G401.6 (cell line): Measurements from ENCODE around the gene CAMTA1.
"Not testable (repeated sequence)": the region's sequence is repeated elsewhere in the genome, so short reads cannot be mapped to it uniquely, and the experiment has no call there.

Experiments
- FAIRE-seq: peaks from 2 replicates; lab custom pipeline; 2012; peaks lifted over from hg19 to GRCh38; lab: Jason Lieb, UNC

Gene CAMTA1

GRCh38 chr1:7373876-7374562, 588.8 kb downstream of the CAMTA1 start:
- no peak for FAIRE-seq

GRCh38 chr1:7374563-7375160, 589.4 kb downstream of the CAMTA1 start:
- no peak for FAIRE-seq

- FAIRE-seq: no peak
Observed at GRCh38 chr1:7375329-7375728, 590.1 kb downstream of the CAMTA1 start.

DNA sequence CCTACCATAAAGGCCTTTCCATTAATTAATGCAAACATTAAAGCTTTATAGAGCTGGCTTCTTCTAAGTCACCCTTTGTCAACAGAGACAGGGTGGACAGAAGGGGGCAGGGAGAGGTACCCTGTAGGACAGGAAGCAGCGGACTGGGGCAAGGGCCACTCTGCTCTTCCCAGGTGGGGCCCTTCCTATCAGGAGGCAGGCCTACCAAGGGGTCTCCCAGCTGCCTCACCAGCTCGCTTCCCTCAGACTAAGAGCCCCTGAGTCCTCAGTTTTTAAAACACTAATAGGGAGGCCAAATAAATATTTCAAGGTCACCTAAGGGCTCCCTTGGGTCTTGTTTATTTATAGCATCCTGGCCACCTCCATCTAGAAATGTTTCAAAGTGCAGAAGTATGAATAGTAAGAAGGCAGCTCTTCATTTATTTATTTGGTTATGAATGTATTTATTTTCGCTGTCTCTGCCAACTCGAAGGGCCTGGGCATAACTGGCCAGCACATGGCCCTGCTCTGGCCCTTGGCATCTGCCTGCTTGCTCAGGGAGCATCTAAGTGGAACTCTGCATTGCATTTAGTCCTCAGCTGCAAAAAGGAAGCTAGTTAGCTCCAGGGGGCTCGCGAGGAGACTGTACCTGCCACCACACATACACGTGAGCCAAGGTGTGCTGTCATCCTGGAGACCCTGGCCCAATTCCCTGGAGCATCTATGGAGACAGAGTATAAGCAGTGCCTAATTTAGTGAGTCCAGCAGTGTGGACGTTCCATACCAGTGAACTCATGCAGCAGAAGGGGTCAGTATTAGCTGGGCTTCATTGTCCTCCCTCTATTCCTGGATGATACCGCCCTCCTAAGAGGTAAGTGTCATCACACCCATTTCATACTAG, 590.8 kb downstream of the CAMTA1 start:
- FAIRE-seq: no peak

DNA sequence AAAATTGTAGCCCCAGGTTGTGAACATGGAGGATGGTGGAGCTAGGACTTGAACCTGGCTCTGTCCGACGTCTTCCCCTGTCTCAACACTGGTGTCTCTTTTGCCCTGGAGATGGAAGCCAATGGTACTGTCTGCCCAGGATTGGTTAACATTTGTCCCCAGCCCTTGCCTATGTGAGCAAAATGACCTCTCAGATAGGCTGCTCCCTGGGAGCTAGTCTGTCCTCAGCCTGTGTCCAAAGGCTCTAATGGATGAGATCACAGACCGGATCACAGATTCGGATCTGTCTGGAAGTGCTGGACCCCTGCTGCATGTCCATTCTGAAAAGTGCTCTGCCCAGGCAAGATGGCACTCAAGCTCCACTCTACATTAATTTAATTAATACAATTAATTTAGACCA, 591.4 kb downstream of the CAMTA1 start:
- FAIRE-seq: no peak

DNA sequence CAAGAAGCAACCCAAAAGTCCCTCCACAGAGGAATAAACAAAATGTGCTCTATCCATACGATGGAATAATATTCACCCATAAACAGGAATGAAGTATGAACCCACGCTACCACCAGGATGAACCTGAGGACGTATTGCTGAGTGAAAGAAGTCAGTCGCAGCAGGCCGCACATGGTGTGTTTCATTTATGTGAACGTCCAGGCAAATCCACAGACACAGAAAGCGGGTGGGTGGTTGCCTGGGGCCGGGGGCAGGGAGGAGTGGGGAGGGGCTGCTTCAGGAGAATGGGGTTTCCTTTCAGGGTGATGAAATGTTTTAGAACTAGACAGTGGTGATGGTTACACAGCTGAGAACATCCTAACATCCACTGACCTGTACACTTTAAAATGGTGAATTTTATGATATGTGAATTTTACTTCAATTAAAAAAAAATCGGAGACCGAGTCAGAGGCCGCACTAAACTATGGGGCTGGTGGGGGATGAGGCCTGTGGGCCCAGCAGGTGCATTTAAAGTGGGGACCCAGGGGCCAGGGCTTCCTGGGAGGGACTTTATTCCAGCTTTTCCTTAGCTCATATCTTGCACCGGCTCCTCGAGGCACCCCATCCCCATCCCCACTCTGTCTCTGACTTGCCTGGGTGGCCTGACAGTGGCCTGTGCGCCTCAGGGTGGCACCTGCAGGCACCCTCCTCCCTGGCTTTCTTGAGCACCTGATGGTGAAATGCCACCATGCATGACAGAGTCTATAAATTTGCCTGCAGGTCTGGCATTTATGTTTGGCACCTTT, 593.3 kb downstream of the CAMTA1 start:
- FAIRE-seq: no peak

DNA sequence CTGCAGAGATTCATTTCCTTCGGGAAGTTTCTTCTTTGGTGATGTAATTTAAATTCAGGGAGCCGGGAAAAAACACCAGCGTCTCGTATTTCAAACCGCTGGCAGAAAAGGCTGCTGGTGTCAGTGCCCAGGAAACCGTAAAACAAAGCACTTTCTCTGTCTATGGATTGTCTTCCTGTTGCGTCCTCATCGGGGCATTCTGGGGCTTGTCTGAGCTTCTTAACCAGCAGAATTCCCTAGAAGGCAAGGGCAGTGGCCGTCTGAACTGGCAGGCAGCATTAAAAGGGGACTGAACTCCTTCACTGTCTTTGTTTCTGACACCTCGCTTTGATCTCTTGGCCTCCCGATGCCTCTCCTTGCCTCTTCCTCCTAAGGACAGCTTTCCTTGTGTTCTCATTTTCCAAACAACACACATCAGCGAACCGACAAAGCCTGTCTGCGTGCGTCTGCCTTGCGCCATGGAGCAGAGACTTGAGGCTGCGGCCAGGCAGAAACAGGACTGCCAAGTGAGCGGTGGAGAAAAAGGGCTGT, 594.3 kb downstream of the CAMTA1 start:
- FAIRE-seq: no peak

GRCh38 chr1:7380068-7380467, 594.8 kb downstream of the CAMTA1 start:
- not testable (repeated sequence) for FAIRE-seq

GRCh38 chr1:7380712-7381111, 595.5 kb downstream of the CAMTA1 start:
- no peak for FAIRE-seq

GRCh38 chr1:7381729-7382128, 596.5 kb downstream of the CAMTA1 start:
- FAIRE-seq: not testable (repeated sequence)

GRCh38 chr1:7382971-7383370, 597.7 kb downstream of the CAMTA1 start:
- no peak for FAIRE-seq

- FAIRE-seq: no peak
Observed at GRCh38 chr1:7383671-7384520, 598.6 kb downstream of the CAMTA1 start.

- FAIRE-seq: no peak
Observed at GRCh38 chr1:7384679-7385078, 599.4 kb downstream of the CAMTA1 start.

- no peak for FAIRE-seq
Observed at GRCh38 chr1:7385471-7386225, 600.4 kb downstream of the CAMTA1 start.

- FAIRE-seq: no peak
Observed at GRCh38 chr1:7386226-7387052, 601.2 kb downstream of the CAMTA1 start.

DNA sequence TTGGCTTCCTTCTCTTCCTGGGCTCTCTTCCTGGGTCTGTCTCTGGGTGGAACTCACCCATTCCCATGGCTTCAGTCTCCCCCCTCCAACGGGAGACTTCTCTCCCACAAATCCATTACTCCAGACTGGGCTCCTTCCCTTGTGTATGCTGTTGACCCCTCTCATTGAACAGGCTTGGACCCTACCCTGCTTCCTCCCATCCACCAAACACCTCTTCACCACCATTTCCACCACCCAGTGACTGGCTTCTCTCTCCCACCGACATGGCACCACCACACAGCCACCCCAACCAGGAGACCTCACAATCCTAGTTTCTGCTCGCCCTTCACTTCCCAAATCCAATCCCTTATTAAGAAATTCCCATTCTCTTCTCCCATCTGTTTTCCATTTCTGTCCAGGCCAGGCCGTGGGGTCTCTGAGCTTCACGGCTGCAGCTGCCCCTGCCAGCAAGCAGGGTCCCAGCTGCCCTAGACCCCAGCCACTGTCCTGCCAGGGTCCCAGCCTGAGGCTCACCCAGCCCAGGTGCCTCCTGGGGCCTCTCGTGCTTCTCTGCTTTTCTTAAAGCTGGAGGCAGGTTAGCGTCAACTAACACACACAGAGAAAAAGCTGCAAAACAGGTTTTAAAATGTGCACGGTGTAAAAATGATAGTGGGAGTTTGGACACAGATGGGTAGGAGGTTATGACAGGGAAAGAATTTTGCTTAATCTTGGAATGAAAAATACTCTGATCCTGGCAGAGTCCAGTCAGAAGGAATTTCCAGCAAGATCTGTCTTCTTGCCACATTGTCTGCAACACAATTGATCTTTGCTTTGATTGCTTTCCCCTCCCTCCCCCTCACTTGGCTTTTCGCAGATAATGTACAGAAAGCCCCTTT, 602.0 kb downstream of the CAMTA1 start:
- FAIRE-seq: no peak

GRCh38 chr1:7388141-7388487, 602.9 kb downstream of the CAMTA1 start:
- FAIRE-seq: no peak

DNA sequence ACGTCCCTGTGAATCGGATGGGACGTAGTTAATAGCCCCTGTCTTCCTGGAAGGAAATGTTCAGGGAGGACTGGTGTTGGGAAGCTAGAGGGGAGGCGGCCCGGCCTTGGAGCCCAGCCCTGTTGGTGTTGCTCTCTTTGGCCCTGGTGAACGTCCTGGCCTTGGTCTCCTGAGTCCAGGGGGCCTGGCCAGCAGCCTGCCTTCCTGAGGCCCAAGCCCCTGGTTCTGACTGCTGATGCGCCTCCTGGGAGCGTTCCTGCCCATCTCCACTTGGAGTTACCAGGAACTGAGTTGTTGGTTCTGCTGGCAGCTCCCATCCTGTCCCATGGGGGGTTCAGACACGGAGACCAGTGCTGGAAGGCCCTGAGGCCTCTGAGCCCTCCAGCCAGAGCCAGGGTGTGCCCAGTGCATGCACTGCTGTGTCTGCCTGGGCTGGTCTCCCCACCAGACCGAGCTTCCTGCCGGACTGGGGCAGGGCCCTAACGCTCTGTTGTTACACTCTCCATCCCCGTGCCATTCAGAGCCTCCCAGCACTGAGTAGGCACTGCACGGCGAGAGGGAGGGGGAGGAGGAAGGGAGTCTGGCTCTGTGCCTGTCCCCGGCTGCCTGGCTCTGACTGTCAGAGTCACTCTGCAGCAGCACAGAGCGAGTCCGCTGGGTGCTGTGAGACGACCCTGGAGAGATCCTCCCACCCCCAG, 603.4 kb downstream of the CAMTA1 start:
- no peak for FAIRE-seq
